Activated T-cell treated with anti-CD3 and anti-CD28 coated beads for 48 hours (primary cell): ENCODE results near the gene VWA8.

Source experiments
- DNase-seq: peaks from one replicate; pipeline ENCODE4 v3.0.0-alpha.2; 2020; ENCODE audit warnings: low read depth

Gene VWA8

GRCh38 chr13:41614671-41615527, 346.0 kb downstream of the VWA8 start:
- DNase-seq, result no peak

GRCh38 chr13:41613984-41614661, 346.8 kb downstream of the VWA8 start:
- DNase-seq, result no peak

GRCh38 chr13:41613471-41613870, 347.4 kb downstream of the VWA8 start:
- DNase-seq, result no peak

GRCh38 chr13:41611385-41611784, 349.5 kb downstream of the VWA8 start:
- DNase-seq, result no peak

GRCh38 chr13:41610404-41610803, 350.5 kb downstream of the VWA8 start:
- DNase-seq, result no peak

GRCh38 chr13:41609828-41610227, 351.1 kb downstream of the VWA8 start:
- DNase-seq, result no peak

- no peak for DNase-seq
Observed at GRCh38 chr13:41608839-41609177, 352.1 kb downstream of the VWA8 start.

GRCh38 chr13:41608111-41608838, 352.6 kb downstream of the VWA8 start:
- no peak for DNase-seq

- DNase-seq, result no peak
Observed at GRCh38 chr13:41606646-41607045, 354.3 kb downstream of the VWA8 start.

GRCh38 chr13:41605319-41606285, 355.3 kb downstream of the VWA8 start:
- DNase-seq, result no peak

- DNase-seq, result no peak
Observed at GRCh38 chr13:41603917-41604316, 357.0 kb downstream of the VWA8 start.

- DNase-seq, result no peak
Observed at GRCh38 chr13:41601718-41602445, 359.0 kb downstream of the VWA8 start.

GRCh38 chr13:41599619-41600018, 361.3 kb downstream of the VWA8 start:
- DNase-seq, result no peak

GRCh38 chr13:41597348-41598041, 363.4 kb downstream of the VWA8 start:
- no peak for DNase-seq

- no peak for DNase-seq
Observed at GRCh38 chr13:41596190-41596589, 364.7 kb downstream of the VWA8 start.

- no peak for DNase-seq
Observed at GRCh38 chr13:41595298-41595697, 365.6 kb downstream of the VWA8 start.

GRCh38 chr13:41590643-41591042, 370.3 kb downstream of the VWA8 start:
- DNase-seq, result no peak

GRCh38 chr13:41590122-41590521, 370.8 kb downstream of the VWA8 start:
- no peak for DNase-seq

GRCh38 chr13:41589434-41589833, 371.5 kb downstream of the VWA8 start:
- no peak for DNase-seq

GRCh38 chr13:41588899-41589298, 372.0 kb downstream of the VWA8 start:
- DNase-seq, result peak; percentile 43
